Liver (tissue), 9 donors: ENCODE results near the gene MYOM1. TPM values are rescaled to one million over a fixed set of nuclear protein-coding genes. Genes with fewer than 3 reads are reported as not detected.

ENCODE experiments used
- DNase-seq: peaks from one replicate; pipeline ENCODE4 v3.0.0-alpha.2; 2017; ENCODE audit warnings: low spot score
- H3K27ac ChIP-seq, 2 donors: one replicate each; pipeline ENCODE4 v1.7.0; 2013; ENCODE audit warnings: inconsistent platforms in 2 of 2, low read length in 2 of 2, control low read depth in 1 of 2, low read depth in 1 of 2, mild to moderate bottlenecking in 1 of 2
- H3K27me3 ChIP-seq, 4 donors: one replicate each; pipeline versions ENCODE4 v1.6.1 to v1.7.0; 2013; ENCODE audit warnings: low read length in 3 of 4, inconsistent platforms in 1 of 4, mild to moderate bottlenecking in 1 of 4, moderate library complexity in 1 of 4; ENCODE audit not compliant: control insufficient read depth in 4 of 4, insufficient read depth in 4 of 4
- H3K36me3 ChIP-seq, 4 donors: one replicate each; pipeline versions ENCODE4 v1.6.1 to v1.7.0; 2013; ENCODE audit warnings: low read length in 3 of 4, mild to moderate bottlenecking in 3 of 4, low read depth in 1 of 4, moderate library complexity in 1 of 4; ENCODE audit not compliant: control insufficient read depth in 4 of 4, insufficient read depth in 3 of 4
- H3K4me1 ChIP-seq, 4 donors: one replicate each; pipeline versions ENCODE4 v1.6.1 to v1.7.0; 2013; ENCODE audit warnings: low read length in 3 of 4, mild to moderate bottlenecking in 3 of 4, moderate library complexity in 1 of 4; ENCODE audit not compliant: control insufficient read depth in 4 of 4, insufficient read depth in 4 of 4
- H3K4me3 ChIP-seq, 3 donors: one replicate each; pipeline versions ENCODE4 v1.6.1 to v1.7.0; 2013; ENCODE audit warnings: low read length in 3 of 3, control low read depth in 1 of 3, low read depth in 1 of 3, mild to moderate bottlenecking in 1 of 3
- H3K9ac ChIP-seq, 2 donors: one replicate each; pipeline ENCODE4 v1.7.0; 2013; ENCODE audit warnings: low read length in 2 of 2, mild to moderate bottlenecking in 2 of 2, moderate library complexity in 2 of 2, control low read depth in 1 of 2, low read depth in 1 of 2
- H3K9me3 ChIP-seq, 4 donors: one replicate each; pipeline versions ENCODE4 v1.6.1 to v1.7.0; 2013; ENCODE audit warnings: low read length in 3 of 4; ENCODE audit not compliant: control insufficient read depth in 4 of 4
- EGR1 ChIP-seq, 2 donors: IDR thresholded peaks; 2 replicates each; pipeline ENCODE4 v1.6.1; 2016 to 2018; ENCODE audit warnings: antibody characterized with exemption in 2 of 2, low read depth in 2 of 2
- FOXA1 ChIP-seq: IDR thresholded peaks from 2 replicates; pipeline ENCODE4 v1.6.1; 2016; ENCODE audit warnings: antibody characterized with exemption
- FOXA2 ChIP-seq: IDR thresholded peaks from 2 replicates; pipeline ENCODE4 v1.6.1; 2016; ENCODE audit warnings: antibody characterized with exemption
- GABPA ChIP-seq, 2 donors: IDR thresholded peaks in 1 of 2; conservative IDR thresholded peaks in 1 of 2; 2 replicates each; pipeline ENCODE4 v1.6.1; 2016; ENCODE audit warnings: antibody characterized with exemption in 2 of 2, mild to moderate bottlenecking in 1 of 2, moderate library complexity in 1 of 2
- HNF4A ChIP-seq, 2 donors: conservative IDR thresholded peaks; 2 replicates each; pipeline ENCODE4 v1.6.1; 2016; ENCODE audit warnings: antibody characterized with exemption in 2 of 2, mild to moderate bottlenecking in 2 of 2
- HNF4G ChIP-seq: IDR thresholded peaks from 2 replicates; pipeline ENCODE4 v1.6.1; 2016; ENCODE audit warnings: antibody characterized with exemption
- JUND ChIP-seq, 2 donors: IDR thresholded peaks; 2 replicates each; pipeline ENCODE4 v1.6.1; 2016; ENCODE audit warnings: antibody characterized with exemption in 2 of 2
- NR2F2 ChIP-seq: IDR thresholded peaks from 2 replicates; pipeline ENCODE4 v1.6.1; 2016; ENCODE audit warnings: antibody characterized with exemption
- RAD21 ChIP-seq, 2 donors: IDR thresholded peaks; 2 replicates each; pipeline ENCODE4 v1.6.1; 2016; ENCODE audit warnings: antibody characterized with exemption in 2 of 2, mild to moderate bottlenecking in 2 of 2
- RXRA ChIP-seq, 2 donors: IDR thresholded peaks; 2 replicates each; pipeline ENCODE4 v1.6.1; 2017 to 2018; ENCODE audit warnings: antibody characterized with exemption in 2 of 2, mild to moderate bottlenecking in 1 of 2
- SP1 ChIP-seq: IDR thresholded peaks from 2 replicates; pipeline ENCODE4 v1.6.1; 2018; ENCODE audit warnings: antibody characterized with exemption, mild to moderate bottlenecking
- TAF1 ChIP-seq: conservative IDR thresholded peaks from 2 replicates; pipeline ENCODE4 v1.6.1; 2016; ENCODE audit warnings: antibody characterized with exemption, mild to moderate bottlenecking
- YY1 ChIP-seq: IDR thresholded peaks from 2 replicates; pipeline ENCODE4 v1.6.1; 2016; ENCODE audit warnings: antibody characterized with exemption, mild to moderate bottlenecking
- WGBS: extraction: QIAGEN DNeasy Blood & Tissue Kit; methylation state at CpG from one replicate; pipeline ENCODE4 v1.1.7; 2013; 5-methylcytosine and 5-hydroxymethylcytosine counted together
- polyA plus RNA-seq, 2 donors: library from polyadenylated mRNA; stranded (reverse) in 1 of 2; unstranded in 1 of 2; fragments of 200-250 nt in 1 of 2; fragments of >200 nt in 1 of 2; fragmentation: Nextera tagmentation in 1 of 2; extraction: Ambion mirVana in 1 of 2; gene quantifications; one replicate each; pipeline versions ENCODE4 v1.2.1 to v1.2.3, GENCODE V29; 2013 to 2015
- total RNA-seq, 2 donors: library from RNA; depleted of rRNA; stranded (reverse); fragments of >200 nt; gene quantifications; one replicate each; pipeline ENCODE4 v1.2.3, GENCODE V29; 2014
- TF ChIP-seq, protein P1 (sequence below): fragments of 150-350 bp; IDR thresholded peaks from 2 replicates; pipeline ENCODE4 v1.5.1; 2017; ENCODE audit warnings: improper control_type of control experiment, low read depth, low read length; ENCODE audit not compliant: missing input control
- TF ChIP-seq, protein P2 (sequence below): IDR thresholded peaks from 2 replicates; pipeline ENCODE4 v1.6.1; 2016; ENCODE audit warnings: antibody characterized with exemption, mild to moderate bottlenecking
- TF ChIP-seq, protein P3 (sequence below): IDR thresholded peaks from 2 replicates; pipeline ENCODE4 v1.6.1; 2016; ENCODE audit warnings: antibody characterized with exemption
- TF ChIP-seq, protein P4 (sequence below): IDR thresholded peaks from 2 replicates; pipeline ENCODE4 v1.6.1; 2016; ENCODE audit warnings: antibody characterized with exemption
- TF ChIP-seq, protein P5 (sequence below): IDR thresholded peaks from 2 replicates; pipeline ENCODE4 v1.6.1; 2016; ENCODE audit warnings: antibody characterized with exemption
- donor health status: healthy.
- donor health status: healthy.
- donor health status: healthy.
- donor health status: healthy.
- donor health status: healthy.

The MYOM1 gene
- total and polyA plus RNA-seq, 4 donors, result 10.1 to 48.4 (median 21.3) TPM

DNA sequence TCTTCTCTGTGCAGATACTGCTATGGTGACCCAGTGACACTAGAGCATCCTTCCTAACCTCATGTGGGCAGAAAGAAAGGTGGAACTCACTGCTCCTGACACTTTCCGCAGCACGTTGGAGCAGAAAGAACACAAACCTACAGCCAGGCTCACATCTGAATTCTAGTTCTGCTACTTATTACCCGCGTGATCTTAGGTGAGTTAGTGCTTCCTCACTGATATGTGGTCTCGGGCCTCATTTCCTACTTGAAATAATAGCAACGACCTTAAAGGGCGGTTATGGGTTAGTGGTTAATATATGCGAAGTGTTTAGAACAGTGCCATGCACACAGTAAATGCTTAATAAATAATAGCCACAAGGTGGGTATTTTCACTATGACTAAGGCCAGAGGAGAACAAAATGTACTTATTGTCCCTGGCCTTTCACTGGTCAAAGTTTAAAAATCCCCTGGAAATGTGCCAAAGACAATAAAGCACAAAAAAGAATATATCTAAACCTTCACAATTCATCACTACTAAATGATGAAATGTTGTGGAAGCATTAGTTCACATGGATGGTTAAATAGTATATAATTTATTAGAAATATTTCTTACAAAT is 66.6 kb downstream of the MYOM1 start:
- H3K36me3 ChIP-seq, result no peaks in the 10 kb centered on the region
- 73% methylated on average over 8 of the region's 8 CpGs for WGBS
- no peak for DNase-seq
- TF ChIP-seq, protein P1, sequence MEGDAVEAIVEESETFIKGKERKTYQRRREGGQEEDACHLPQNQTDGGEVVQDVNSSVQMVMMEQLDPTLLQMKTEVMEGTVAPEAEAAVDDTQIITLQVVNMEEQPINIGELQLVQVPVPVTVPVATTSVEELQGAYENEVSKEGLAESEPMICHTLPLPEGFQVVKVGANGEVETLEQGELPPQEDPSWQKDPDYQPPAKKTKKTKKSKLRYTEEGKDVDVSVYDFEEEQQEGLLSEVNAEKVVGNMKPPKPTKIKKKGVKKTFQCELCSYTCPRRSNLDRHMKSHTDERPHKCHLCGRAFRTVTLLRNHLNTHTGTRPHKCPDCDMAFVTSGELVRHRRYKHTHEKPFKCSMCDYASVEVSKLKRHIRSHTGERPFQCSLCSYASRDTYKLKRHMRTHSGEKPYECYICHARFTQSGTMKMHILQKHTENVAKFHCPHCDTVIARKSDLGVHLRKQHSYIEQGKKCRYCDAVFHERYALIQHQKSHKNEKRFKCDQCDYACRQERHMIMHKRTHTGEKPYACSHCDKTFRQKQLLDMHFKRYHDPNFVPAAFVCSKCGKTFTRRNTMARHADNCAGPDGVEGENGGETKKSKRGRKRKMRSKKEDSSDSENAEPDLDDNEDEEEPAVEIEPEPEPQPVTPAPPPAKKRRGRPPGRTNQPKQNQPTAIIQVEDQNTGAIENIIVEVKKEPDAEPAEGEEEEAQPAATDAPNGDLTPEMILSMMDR, result no peak
- TF ChIP-seq FOXA2 (peak; percentile 70), JUND (IDR thresholded peaks at IDR 0.05) (peak; percentile 77 to 85), RAD21 (IDR thresholded peaks at IDR 0.05) (peak in 1 of 2 donors; percentile 57), RXRA (IDR thresholded peaks at IDR 0.05) (peak; percentile 64 to 75), HNF4G (peak; percentile 52), YY1 (peak; percentile 54), NR2F2 (peak; percentile 56), TAF1 (no peak), EGR1 (IDR thresholded peaks at IDR 0.05; ENCODE audit: low read depth in 2 of 2) (no peak), GABPA (IDR thresholded peaks at IDR 0.05 in 1 of 2, conservative IDR thresholded peaks at IDR 0.05 in 1 of 2) (peak in 1 of 2 donors; percentile 19), SP1 (peak; percentile 92), HNF4A (conservative IDR thresholded peaks at IDR 0.05) (peak; percentile 89), FOXA1 (peak; percentile 22)
- TF ChIP-seq, protein P2, sequence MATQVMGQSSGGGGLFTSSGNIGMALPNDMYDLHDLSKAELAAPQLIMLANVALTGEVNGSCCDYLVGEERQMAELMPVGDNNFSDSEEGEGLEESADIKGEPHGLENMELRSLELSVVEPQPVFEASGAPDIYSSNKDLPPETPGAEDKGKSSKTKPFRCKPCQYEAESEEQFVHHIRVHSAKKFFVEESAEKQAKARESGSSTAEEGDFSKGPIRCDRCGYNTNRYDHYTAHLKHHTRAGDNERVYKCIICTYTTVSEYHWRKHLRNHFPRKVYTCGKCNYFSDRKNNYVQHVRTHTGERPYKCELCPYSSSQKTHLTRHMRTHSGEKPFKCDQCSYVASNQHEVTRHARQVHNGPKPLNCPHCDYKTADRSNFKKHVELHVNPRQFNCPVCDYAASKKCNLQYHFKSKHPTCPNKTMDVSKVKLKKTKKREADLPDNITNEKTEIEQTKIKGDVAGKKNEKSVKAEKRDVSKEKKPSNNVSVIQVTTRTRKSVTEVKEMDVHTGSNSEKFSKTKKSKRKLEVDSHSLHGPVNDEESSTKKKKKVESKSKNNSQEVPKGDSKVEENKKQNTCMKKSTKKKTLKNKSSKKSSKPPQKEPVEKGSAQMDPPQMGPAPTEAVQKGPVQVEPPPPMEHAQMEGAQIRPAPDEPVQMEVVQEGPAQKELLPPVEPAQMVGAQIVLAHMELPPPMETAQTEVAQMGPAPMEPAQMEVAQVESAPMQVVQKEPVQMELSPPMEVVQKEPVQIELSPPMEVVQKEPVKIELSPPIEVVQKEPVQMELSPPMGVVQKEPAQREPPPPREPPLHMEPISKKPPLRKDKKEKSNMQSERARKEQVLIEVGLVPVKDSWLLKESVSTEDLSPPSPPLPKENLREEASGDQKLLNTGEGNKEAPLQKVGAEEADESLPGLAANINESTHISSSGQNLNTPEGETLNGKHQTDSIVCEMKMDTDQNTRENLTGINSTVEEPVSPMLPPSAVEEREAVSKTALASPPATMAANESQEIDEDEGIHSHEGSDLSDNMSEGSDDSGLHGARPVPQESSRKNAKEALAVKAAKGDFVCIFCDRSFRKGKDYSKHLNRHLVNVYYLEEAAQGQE, result peak; percentile 57
- TF ChIP-seq, protein P3, sequence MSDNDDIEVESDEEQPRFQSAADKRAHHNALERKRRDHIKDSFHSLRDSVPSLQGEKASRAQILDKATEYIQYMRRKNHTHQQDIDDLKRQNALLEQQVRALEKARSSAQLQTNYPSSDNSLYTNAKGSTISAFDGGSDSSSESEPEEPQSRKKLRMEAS, result peak; percentile 33
- TF ChIP-seq, protein P4, sequence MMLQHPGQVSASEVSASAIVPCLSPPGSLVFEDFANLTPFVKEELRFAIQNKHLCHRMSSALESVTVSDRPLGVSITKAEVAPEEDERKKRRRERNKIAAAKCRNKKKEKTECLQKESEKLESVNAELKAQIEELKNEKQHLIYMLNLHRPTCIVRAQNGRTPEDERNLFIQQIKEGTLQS, result peak; percentile 53
- TF ChIP-seq, protein P5, sequence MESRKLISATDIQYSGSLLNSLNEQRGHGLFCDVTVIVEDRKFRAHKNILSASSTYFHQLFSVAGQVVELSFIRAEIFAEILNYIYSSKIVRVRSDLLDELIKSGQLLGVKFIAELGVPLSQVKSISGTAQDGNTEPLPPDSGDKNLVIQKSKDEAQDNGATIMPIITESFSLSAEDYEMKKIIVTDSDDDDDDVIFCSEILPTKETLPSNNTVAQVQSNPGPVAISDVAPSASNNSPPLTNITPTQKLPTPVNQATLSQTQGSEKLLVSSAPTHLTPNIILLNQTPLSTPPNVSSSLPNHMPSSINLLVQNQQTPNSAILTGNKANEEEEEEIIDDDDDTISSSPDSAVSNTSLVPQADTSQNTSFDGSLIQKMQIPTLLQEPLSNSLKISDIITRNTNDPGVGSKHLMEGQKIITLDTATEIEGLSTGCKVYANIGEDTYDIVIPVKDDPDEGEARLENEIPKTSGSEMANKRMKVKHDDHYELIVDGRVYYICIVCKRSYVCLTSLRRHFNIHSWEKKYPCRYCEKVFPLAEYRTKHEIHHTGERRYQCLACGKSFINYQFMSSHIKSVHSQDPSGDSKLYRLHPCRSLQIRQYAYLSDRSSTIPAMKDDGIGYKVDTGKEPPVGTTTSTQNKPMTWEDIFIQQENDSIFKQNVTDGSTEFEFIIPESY, result peak; percentile 30
- peaks cover 3 to 11% (median 5%) of the 10 kb centered on the region in 4 donors for H3K4me1 ChIP-seq
- no peak overlapping the region for H3K9ac ChIP-seq
- no peak overlapping the region for H3K4me3 ChIP-seq
- H3K27me3 ChIP-seq, result no peaks in the 10 kb centered on the region
- no peaks in the 10 kb centered on the region for H3K9me3 ChIP-seq
- H3K27ac ChIP-seq, result peak overlapping the region; percentile 49 to 75
